ENCODE measurements around the gene RNASE13. TPM values are rescaled to one million over a fixed set of nuclear protein-coding genes. Genes with fewer than 3 reads are reported as not detected.

The RNASE13 gene
- polyA plus RNA-seq: 0.09 TPM
- long read RNA-seq, donor 1: 0 reads
- long read RNA-seq, donor 2: 0 reads
- long read RNA-seq, donor 3: 0 reads
- long read RNA-seq, donor 4: 0 reads
- long read RNA-seq, donor 5: 0 reads
- long read RNA-seq, donor 6: 0 reads
- long read RNA-seq, donor 7: 0 reads
- long read RNA-seq, donor 8: 0 reads
- long read RNA-seq, donor 9: 0 reads
- long read RNA-seq, donor 10: 0 reads
- long read RNA-seq, donor 11: 0 reads

GRCh38 chr14:21034707-21035106, at the start of gene RNASE13:
RNASE13 (minus strand) TSS chr14:21034807; CDS start chr14:21034288, 519 bp downstream.
- H3K27ac ChIP-seq (ENCODE audit: low read length): no peak within 1 kb of the TSS
- H3K4me3 ChIP-seq (ENCODE audit: low read length): no peak within 1 kb of the TSS
- no peaks in the 10 kb centered on the region for H3K36me3 ChIP-seq (ENCODE audit: control insufficient read depth, insufficient read depth, low read length)
- no peaks in the 10 kb centered on the region for H3K27me3 ChIP-seq (ENCODE audit: control insufficient read depth, insufficient read depth, low read length)
- no CpG with 5 or more reads among the region's 5 CpGs for WGBS (ENCODE audit: insufficient coverage, low lambda C conversion rate)
- DNase-seq: no peak
- H3K9me3 ChIP-seq (ENCODE audit: control insufficient read depth, low read depth, low read length): no peaks in the 10 kb centered on the region
- H3K4me1 ChIP-seq (ENCODE audit: control insufficient read depth, insufficient read depth, low read length): peaks cover 28% of the 10 kb centered on the region

GRCh38 chr14:21084396-21084795, 49.8 kb upstream of the RNASE13 start:
- Histone ChIP-seq H3K27me3 (ENCODE audit: control insufficient read depth, insufficient read depth, low read length) (no peaks in the 10 kb centered on the region), H3K9me3 (ENCODE audit: control insufficient read depth, low read depth, low read length) (no peaks in the 10 kb centered on the region), H3K36me3 (ENCODE audit: control insufficient read depth, insufficient read depth, low read length) (peaks cover 84% of the 10 kb centered on the region), H3K4me1 (ENCODE audit: control insufficient read depth, insufficient read depth, low read length) (peaks cover 13% of the 10 kb centered on the region), H3K4me3 (ENCODE audit: low read length) (no peak overlapping the region), H3K27ac (ENCODE audit: low read length) (no peak overlapping the region)
- no peak for DNase-seq
- no CpG with 5 or more reads among the region's 2 CpGs for WGBS (ENCODE audit: insufficient coverage, low lambda C conversion rate)

DNA sequence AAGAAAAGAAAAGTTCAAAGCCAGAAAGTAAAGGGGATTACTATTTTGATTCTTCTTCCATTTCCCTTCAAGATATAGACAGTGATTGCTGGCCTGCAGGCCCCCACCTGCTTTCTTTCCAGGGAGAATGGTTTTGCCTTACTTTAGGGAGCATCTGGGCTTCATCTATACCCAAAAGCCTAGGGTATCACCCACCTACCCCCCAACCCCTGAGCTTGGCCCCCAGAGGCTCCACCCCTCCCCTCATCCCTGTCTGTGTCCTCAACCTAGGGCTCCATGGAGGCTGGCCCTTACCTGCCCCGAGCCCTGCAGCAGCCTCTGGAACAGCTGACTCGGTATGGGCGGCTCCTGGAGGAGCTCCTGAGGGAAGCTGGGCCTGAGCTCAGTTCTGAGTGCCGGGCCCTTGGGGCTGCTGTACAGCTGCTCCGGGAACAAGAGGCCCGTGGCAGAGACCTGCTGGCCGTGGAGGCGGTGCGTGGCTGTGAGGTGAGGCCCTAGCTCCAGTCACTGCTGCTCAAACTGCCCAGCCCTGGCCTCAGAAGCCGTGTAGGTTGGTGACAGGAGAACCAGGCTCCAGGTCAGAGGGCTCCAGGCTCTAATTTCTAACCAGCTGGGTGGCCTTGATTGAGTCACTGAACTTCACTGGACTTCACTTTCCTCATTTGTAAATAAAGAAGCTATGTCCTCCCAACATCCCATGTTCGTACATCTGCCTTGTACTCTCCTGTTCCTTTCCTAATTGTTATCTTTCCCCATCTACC, 49.1 kb upstream of the RNASE13 start:
- H3K27me3 ChIP-seq (ENCODE audit: control insufficient read depth, insufficient read depth, low read length): no peaks in the 10 kb centered on the region
- no peaks in the 10 kb centered on the region for H3K9me3 ChIP-seq (ENCODE audit: control insufficient read depth, low read depth, low read length)
- H3K4me1 ChIP-seq (ENCODE audit: control insufficient read depth, insufficient read depth, low read length): peaks cover 13% of the 10 kb centered on the region
- no peak for DNase-seq
- H3K36me3 ChIP-seq (ENCODE audit: control insufficient read depth, insufficient read depth, low read length): peaks cover 84% of the 10 kb centered on the region
- WGBS (ENCODE audit: insufficient coverage, low lambda C conversion rate): 80% methylated on average over 1 of the region's 11 CpGs
- no peak overlapping the region for H3K4me3 ChIP-seq (ENCODE audit: low read length)
- H3K27ac ChIP-seq (ENCODE audit: low read length): no peak overlapping the region

GRCh38 chr14:21081521-21082142, 47.0 kb upstream of the RNASE13 start:
- Histone ChIP-seq H3K9me3 (ENCODE audit: control insufficient read depth, low read depth, low read length) (no peaks in the 10 kb centered on the region), H3K4me1 (ENCODE audit: control insufficient read depth, insufficient read depth, low read length) (peaks cover 13% of the 10 kb centered on the region), H3K36me3 (ENCODE audit: control insufficient read depth, insufficient read depth, low read length) (peaks cover 85% of the 10 kb centered on the region), H3K4me3 (ENCODE audit: low read length) (no peak overlapping the region), H3K27ac (ENCODE audit: low read length) (no peak overlapping the region), H3K27me3 (ENCODE audit: control insufficient read depth, insufficient read depth, low read length) (no peaks in the 10 kb centered on the region)
- no CpG with 5 or more reads among the region's 30 CpGs for WGBS (ENCODE audit: insufficient coverage, low lambda C conversion rate)
- no peak for DNase-seq

GRCh38 chr14:21078726-21079125, 44.1 kb upstream of the RNASE13 start:
- no peak overlapping the region for H3K4me3 ChIP-seq (ENCODE audit: low read length)
- H3K9me3 ChIP-seq (ENCODE audit: control insufficient read depth, low read depth, low read length): no peaks in the 10 kb centered on the region
- H3K27ac ChIP-seq (ENCODE audit: low read length): no peak overlapping the region
- no peaks in the 10 kb centered on the region for H3K27me3 ChIP-seq (ENCODE audit: control insufficient read depth, insufficient read depth, low read length)
- peaks cover 93% of the 10 kb centered on the region for H3K36me3 ChIP-seq (ENCODE audit: control insufficient read depth, insufficient read depth, low read length)
- DNase-seq: no peak
- no CpG with 5 or more reads among the region's 10 CpGs for WGBS (ENCODE audit: insufficient coverage, low lambda C conversion rate)
- H3K4me1 ChIP-seq (ENCODE audit: control insufficient read depth, insufficient read depth, low read length): no peaks in the 10 kb centered on the region

GRCh38 chr14:21078287-21078686, 43.7 kb upstream of the RNASE13 start:
- Histone ChIP-seq H3K4me3 (ENCODE audit: low read length) (no peak overlapping the region), H3K9me3 (ENCODE audit: control insufficient read depth, low read depth, low read length) (no peaks in the 10 kb centered on the region), H3K36me3 (ENCODE audit: control insufficient read depth, insufficient read depth, low read length) (peaks cover 93% of the 10 kb centered on the region), H3K27ac (ENCODE audit: low read length) (no peak overlapping the region), H3K27me3 (ENCODE audit: control insufficient read depth, insufficient read depth, low read length) (no peaks in the 10 kb centered on the region), H3K4me1 (ENCODE audit: control insufficient read depth, insufficient read depth, low read length) (no peaks in the 10 kb centered on the region)
- DNase-seq: no peak
- no CpG with 5 or more reads among the region's 5 CpGs for WGBS (ENCODE audit: insufficient coverage, low lambda C conversion rate)

- no peak for DNase-seq
- Histone ChIP-seq H3K4me1 (ENCODE audit: control insufficient read depth, insufficient read depth, low read length) (no peaks in the 10 kb centered on the region), H3K27me3 (ENCODE audit: control insufficient read depth, insufficient read depth, low read length) (no peaks in the 10 kb centered on the region), H3K27ac (ENCODE audit: low read length) (no peak overlapping the region), H3K36me3 (ENCODE audit: control insufficient read depth, insufficient read depth, low read length) (peaks cover 93% of the 10 kb centered on the region), H3K9me3 (ENCODE audit: control insufficient read depth, low read depth, low read length) (no peaks in the 10 kb centered on the region), H3K4me3 (ENCODE audit: low read length) (no peak overlapping the region)
- no CpG with 5 or more reads among the region's 2 CpGs for WGBS (ENCODE audit: insufficient coverage, low lambda C conversion rate)
Observed at GRCh38 chr14:21077672-21078071, 43.1 kb upstream of the RNASE13 start.

DNA sequence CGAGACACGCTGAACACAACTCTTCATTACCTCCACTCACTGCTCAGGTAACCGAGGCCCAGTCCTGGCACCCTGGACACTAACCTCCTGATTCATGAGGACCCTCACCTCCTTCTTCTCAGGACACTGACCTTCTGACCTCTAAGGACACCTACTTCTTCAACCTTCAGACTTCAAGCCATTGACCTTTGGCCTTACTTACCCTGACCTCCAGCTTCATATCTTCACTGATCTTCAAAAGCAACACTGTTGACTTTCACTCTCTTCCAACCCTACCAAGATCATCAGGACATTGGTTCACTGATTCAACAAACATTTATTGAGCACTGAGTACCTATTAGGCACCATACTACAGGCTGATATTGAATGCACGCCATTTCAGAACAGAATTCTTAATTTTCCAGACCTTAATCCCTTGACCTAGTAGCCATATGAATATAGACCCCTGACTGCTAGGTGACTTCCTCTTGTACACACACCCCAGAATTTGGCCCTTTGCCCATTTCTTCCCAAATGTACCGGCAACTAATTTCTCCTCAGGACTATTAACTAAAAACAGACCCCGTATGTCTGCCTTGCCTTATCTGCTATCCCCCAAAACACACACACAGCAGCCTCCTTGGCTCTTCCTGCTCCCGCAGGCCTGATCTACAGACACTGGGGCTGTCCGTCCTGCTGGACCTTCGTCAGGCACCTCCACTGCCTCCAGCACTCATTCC, 41.3 kb upstream of the RNASE13 start:
- Histone ChIP-seq H3K27ac (ENCODE audit: low read length) (no peak overlapping the region), H3K27me3 (ENCODE audit: control insufficient read depth, insufficient read depth, low read length) (no peaks in the 10 kb centered on the region), H3K4me3 (ENCODE audit: low read length) (no peak overlapping the region), H3K9me3 (ENCODE audit: control insufficient read depth, low read depth, low read length) (no peaks in the 10 kb centered on the region), H3K36me3 (ENCODE audit: control insufficient read depth, insufficient read depth, low read length) (peaks cover 76% of the 10 kb centered on the region), H3K4me1 (ENCODE audit: control insufficient read depth, insufficient read depth, low read length) (peaks cover 6% of the 10 kb centered on the region)
- no peak for DNase-seq
- 57% methylated on average over 1 of the region's 9 CpGs for WGBS (ENCODE audit: insufficient coverage, low lambda C conversion rate)

- Histone ChIP-seq H3K4me1 (ENCODE audit: control insufficient read depth, insufficient read depth, low read length) (peaks cover 11% of the 10 kb centered on the region), H3K4me3 (ENCODE audit: low read length) (no peak overlapping the region), H3K36me3 (ENCODE audit: control insufficient read depth, insufficient read depth, low read length) (peaks cover 65% of the 10 kb centered on the region), H3K27ac (ENCODE audit: low read length) (no peak overlapping the region), H3K27me3 (ENCODE audit: control insufficient read depth, insufficient read depth, low read length) (peaks cover 2% of the 10 kb centered on the region), H3K9me3 (ENCODE audit: control insufficient read depth, low read depth, low read length) (no peaks in the 10 kb centered on the region)
- 100% methylated on average over 4 of the region's 26 CpGs for WGBS (ENCODE audit: insufficient coverage, low lambda C conversion rate)
- no peak for DNase-seq
Observed at GRCh38 chr14:21074398-21075272, 40.0 kb upstream of the RNASE13 start.
